ENCODE measurements around the gene DCTN3.

Gene DCTN3

DNA sequence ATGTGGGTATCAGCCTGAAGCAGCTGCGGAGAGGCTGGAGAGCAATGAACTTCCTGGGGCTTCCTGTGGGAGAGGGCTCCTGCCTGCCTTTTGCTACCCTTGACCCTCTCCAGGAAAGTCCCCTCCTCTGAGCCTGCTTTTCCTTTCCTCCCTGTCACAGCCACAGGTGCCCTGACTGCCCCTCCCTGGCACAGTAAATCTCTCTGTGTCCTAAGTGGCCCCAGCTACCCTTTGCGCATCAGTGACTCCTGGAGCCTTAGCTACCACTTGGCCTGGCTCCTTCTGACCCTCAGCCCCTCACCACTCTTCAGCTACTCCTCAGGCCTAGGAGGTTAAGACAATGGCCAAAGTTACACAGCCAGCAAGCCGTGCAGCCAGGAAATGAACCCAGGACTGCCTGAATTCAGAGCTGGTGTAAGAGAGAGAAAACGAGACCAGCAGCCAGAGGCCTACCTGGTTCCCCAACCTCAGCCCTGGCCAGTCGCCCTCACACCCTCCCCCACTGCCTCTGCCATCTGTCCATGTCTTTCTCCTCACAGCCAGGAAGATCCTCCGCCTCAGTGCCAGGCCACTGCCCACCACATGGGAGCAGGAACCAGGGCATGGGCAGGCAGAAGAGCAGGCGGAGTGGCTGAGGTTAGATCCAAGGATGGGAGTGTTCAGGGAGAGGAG is 49.4 kb downstream of the DCTN3 start:
- no peak for DNase-seq

DNA sequence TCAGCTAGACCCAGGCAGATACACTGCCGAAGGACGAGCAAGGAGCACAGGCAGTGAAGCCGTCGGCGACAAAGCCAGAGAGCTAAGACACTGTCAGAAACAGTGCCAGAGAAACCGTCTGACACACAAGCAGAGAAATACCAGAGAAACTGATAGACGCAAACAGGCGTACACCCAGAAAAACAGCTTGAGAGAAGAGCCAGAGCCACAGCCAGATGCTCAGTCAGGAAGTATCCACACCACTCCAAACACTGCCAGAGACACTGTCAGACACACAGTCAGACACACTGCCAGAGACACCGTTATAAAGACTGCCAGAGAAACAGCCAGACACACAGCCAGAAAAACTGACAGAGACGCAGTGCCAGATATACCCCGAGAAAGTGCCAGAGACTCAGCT is 49.9 kb downstream of the DCTN3 start:
- no peak for DNase-seq

DNA sequence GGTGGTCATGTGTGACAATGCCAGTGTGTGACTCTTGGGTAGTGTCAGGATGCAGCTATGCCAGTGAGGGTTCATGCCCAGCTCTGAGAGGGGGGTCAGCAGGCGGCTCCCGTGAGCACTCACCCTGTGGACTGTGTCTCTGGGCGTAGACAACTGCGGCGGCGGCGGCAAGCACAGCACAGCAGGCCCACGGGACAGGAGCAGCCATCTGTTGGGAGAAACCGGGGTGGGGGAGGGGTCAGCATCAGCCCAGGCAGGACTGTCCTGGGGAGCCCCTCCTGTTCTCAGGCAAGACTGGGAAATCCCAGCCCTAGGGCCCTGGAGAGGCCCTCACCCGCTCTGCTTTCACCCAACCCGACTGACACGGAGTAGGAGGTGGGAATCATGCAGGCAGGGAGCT is 51.5 kb downstream of the DCTN3 start:
- DNase-seq: no peak

DNA sequence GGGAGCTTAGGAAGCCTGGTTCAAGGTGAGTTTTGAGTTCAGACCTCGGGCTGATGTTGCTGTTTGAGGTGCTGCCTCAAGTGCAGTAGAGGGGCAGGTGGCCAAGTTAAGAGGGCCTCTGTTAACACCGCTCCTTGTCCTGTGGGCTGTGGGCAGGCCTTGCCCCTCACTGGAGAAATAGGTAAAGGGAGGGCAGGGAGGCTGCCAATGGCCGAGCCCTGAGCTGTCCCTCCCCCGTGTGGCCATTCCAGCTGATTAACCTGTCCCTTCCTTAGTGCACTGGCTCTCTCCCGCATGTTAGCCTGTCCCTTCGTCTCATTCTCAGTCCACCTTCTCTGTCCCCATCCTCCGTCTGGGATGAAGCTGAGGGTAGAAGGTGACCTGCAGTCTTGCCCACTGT is 52.2 kb downstream of the DCTN3 start:
- no peak for DNase-seq

DNA sequence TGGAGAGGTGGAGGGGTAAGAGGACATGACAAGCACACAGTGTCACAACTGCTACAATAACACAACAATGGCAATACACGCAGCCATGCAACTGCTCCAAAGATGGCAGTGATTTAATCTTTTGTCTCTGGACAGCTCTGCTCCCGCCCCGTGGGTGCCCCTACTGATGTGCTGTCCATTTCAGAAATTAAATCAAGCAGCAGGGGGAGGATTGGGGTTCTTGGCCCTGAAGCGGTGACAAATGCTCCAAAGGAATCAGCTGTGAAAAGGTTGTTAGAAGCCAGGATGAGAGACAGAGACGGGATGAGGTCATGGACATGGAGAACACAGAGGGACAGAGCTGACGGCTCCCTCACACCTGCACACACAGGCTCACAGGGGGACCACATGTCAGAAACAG is 53.3 kb downstream of the DCTN3 start:
- DNase-seq: no peak

DNA sequence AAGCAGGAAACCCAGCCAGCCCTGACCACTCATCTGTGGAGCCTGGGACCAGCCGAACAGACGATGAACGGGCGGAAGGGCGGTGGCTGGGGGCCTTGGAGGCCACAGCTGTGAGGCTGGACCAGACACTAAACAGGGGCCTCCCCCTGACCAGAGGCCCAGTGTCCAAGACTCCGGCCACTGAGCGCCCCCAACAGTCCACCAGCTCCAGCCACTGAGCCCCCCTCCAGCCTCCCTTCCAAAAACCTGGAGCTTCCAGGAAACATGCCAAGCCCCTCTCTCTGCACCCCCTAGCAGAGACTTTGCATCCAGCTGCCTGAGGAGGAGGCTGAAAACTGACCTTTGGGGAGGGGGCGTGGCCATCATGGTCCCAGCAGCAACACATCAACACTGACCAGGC is 54.0 kb downstream of the DCTN3 start:
- DNase-seq: no peak

DNA sequence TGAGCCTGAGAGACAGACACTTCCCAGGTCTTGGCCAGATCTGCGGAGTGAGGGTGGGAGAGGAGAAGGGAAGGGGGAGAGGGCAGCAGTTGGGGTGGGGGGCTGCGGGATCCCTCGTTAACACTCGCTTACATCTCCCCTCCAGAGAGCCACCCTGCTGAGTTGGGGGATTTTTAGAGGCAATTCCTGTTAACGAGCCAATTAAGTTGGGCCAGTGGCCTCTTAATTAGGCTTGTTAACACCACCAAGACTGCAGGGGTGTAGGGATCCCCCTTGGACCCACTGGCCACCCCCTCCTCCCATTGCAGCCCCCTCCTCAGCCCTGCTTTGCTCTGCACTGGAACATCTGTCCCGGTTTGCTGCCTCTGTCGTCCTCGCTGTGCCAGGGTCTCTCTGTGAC is 54.4 kb downstream of the DCTN3 start:
- DNase-seq: no peak

DNA sequence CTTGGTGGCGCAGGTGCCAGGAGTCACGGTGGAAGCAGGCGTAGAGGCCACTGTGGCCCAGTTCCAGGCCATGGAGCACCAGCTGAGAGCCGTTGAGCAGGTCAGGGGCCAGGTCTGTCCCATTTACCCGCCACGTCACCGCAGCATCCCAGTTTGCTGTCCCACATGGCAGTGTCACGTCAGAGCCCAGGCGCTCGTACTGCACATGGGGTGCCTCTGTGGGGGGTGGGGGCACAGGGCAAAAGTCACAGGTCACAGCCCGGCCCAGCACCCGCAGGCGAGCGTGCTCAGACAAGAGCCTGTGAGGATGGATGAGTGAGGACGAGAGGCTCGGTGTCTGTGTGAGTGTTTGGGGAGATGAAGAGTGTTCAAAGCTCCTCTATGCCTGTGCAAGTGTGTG is 55.7 kb downstream of the DCTN3 start:
- no peak for DNase-seq
